Measurements from ENCODE around the gene SCRN2. TPM values are rescaled to one million over a fixed set of nuclear protein-coding genes. Genes with fewer than 3 reads are reported as not detected.

Gene SCRN2
- total and polyA plus RNA-seq, 3 donors from 2014 or later, result 25.6 to 38.0 (median 31.0) TPM

GRCh38 chr17:47815106-47815918 is 25.8 kb downstream of the SCRN2 start:
- WGBS, 2 donors, result 89% methylated on average over 21 of the region's 21 CpGs
- Histone ChIP-seq H3K9me3 (no peaks in the 10 kb centered on the region), H3K27me3 (no peaks in the 10 kb centered on the region), H3K4me3 (no peak overlapping the region), H3K36me3 (ENCODE audit: low read depth, missing control alignments) (no peaks in the 10 kb centered on the region), H3K27ac (no peak overlapping the region), H3K4me1 (no peaks in the 10 kb centered on the region)
- TF ChIP-seq CTCF (IDR thresholded peaks at IDR 0.05) (no peak), POLR2A (IDR thresholded peaks at IDR 0.05) (no peak)
- intact Hi-C loops (cut with DNase I; ENCODE audit: low total_unique reads), result no loop called here
- DNase-seq, result no peak

- TF ChIP-seq CTCF (IDR thresholded peaks at IDR 0.05) (no peak), POLR2A (IDR thresholded peaks at IDR 0.05) (no peak)
- no peak overlapping the region for H3K4me3 ChIP-seq
- 96 to 97% methylated on average over 6 to 22 of the region's 22 CpGs for WGBS, 2 donors
- H3K4me1 ChIP-seq, result no peaks in the 10 kb centered on the region
- intact Hi-C loops (cut with DNase I; ENCODE audit: low total_unique reads), result no loop called here
- H3K27ac ChIP-seq, result no peak overlapping the region
- no peak for DNase-seq
- no peaks in the 10 kb centered on the region for H3K9me3 ChIP-seq
- no peaks in the 10 kb centered on the region for H3K36me3 ChIP-seq (ENCODE audit: low read depth, missing control alignments)
- no peaks in the 10 kb centered on the region for H3K27me3 ChIP-seq
Measured at GRCh38 chr17:47813512-47814031, 27.5 kb downstream of the SCRN2 start.

GRCh38 chr17:47813077-47813476 is 28.0 kb downstream of the SCRN2 start:
- whole genome bisulfite sequencing, 2 donors, result 90 to 91% methylated on average over 9 to 14 of the region's 14 CpGs
- Histone ChIP-seq H3K27ac (no peak overlapping the region), H3K36me3 (ENCODE audit: low read depth, missing control alignments) (no peaks in the 10 kb centered on the region), H3K27me3 (no peaks in the 10 kb centered on the region), H3K9me3 (no peaks in the 10 kb centered on the region), H3K4me1 (no peaks in the 10 kb centered on the region), H3K4me3 (no peak overlapping the region)
- no peak for DNase-seq
- intact Hi-C loops (cut with DNase I; ENCODE audit: low total_unique reads), result no loop called here
- TF ChIP-seq POLR2A (IDR thresholded peaks at IDR 0.05) (no peak), CTCF (IDR thresholded peaks at IDR 0.05) (no peak)

- H3K27me3 ChIP-seq, result no peaks in the 10 kb centered on the region
- no peak for TF ChIP-seq POLR2A (IDR thresholded peaks at IDR 0.05)
- no peak for TF ChIP-seq CTCF (IDR thresholded peaks at IDR 0.05)
- no peak overlapping the region for H3K27ac ChIP-seq
- H3K4me3 ChIP-seq, result no peak overlapping the region
- DNase-seq, result no peak
- no peaks in the 10 kb centered on the region for H3K36me3 ChIP-seq (ENCODE audit: low read depth, missing control alignments)
- WGBS, 2 donors, result 77 to 84% methylated on average over 16 to 18 of the region's 18 CpGs
- H3K9me3 ChIP-seq, result no peaks in the 10 kb centered on the region
- intact Hi-C loops (cut with DNase I; ENCODE audit: low total_unique reads), result no loop called here
- no peaks in the 10 kb centered on the region for H3K4me1 ChIP-seq
Measured at GRCh38 chr17:47812146-47812920, 28.7 kb downstream of the SCRN2 start.
